ENCODE measurements around the gene SEC11A.

- no peak for TF ChIP-seq CTCF (IDR thresholded peaks at IDR 0.05; ENCODE audit: low read length)
- no peak for TF ChIP-seq EZH2phosphoT487 (IDR thresholded peaks at IDR 0.05; ENCODE audit: low read length)
- TF ChIP-seq EZH2 (optimal IDR thresholded peaks at IDR 0.05; ENCODE audit: low read depth, low read length): no peak
These were observed 36.8 kb upstream of the SEC11A start for GRCh38 chr15:84752700-84753099.

All from MM.1S (cell line).